Activated T-cell treated with anti-CD3 and anti-CD28 coated beads, Interleukin-2, amount 50 U/mL, for 72 hours (primary cell): ENCODE data around the gene NGEF. TPM values are rescaled to one million over a fixed set of nuclear protein-coding genes. Genes with fewer than 3 reads are reported as not detected.
"Not testable (repeated sequence)": the region's sequence is repeated elsewhere in the genome, so short reads cannot be mapped to it uniquely, and the experiment has no call there.

Experiments
- ATAC-seq, 2 donors: fragments of 150-1000 bp; cut with Tn5 transposase; replicated peaks in 1 of 2; 2 replicates each; pipeline ENCODE4 v1.10.0; 2021; ENCODE audit warnings: moderate library complexity in 2 of 2, mild to moderate bottlenecking in 1 of 2
- DNase-seq, 2 donors: peaks; one replicate each; pipeline ENCODE4 v3.0.0; 2021 to 2022; ENCODE audit warnings: mixed read lengths in 1 of 2
- H3K27ac Mint-ChIP-seq: one replicate; pipeline ENCODE4 v1.8.0; 2022; ENCODE audit warnings: mild to moderate bottlenecking, moderate library complexity, mixed read lengths
- H3K27me3 Mint-ChIP-seq: one replicate; pipeline ENCODE4 v1.8.0; 2022; ENCODE audit warnings: low read depth, mixed read lengths
- H3K36me3 Mint-ChIP-seq, 2 donors: one replicate each; pipeline ENCODE4 v1.8.0; 2022; ENCODE audit warnings: mixed read lengths in 2 of 2, mild to moderate bottlenecking in 1 of 2; ENCODE audit not compliant: insufficient read depth in 2 of 2
- H3K4me1 Mint-ChIP-seq: one replicate; pipeline ENCODE4 v1.8.0; 2022; ENCODE audit warnings: low read depth, mixed read lengths
- H3K4me3 Mint-ChIP-seq, 2 donors: one replicate each; pipeline ENCODE4 v1.8.0; 2022; ENCODE audit warnings: mild to moderate bottlenecking in 2 of 2, mixed read lengths in 2 of 2, moderate library complexity in 2 of 2
- H3K9me3 Mint-ChIP-seq, 2 donors: one replicate each; pipeline ENCODE4 v1.8.0; 2022; ENCODE audit warnings: mixed read lengths in 2 of 2
- total RNA-seq, 2 donors: library from RNA; stranded (reverse); gene quantifications; one replicate each; pipeline ENCODE4 v1.2.3, GENCODE V29; 2022

Gene NGEF
- total RNA-seq, 2 donors from 2014 or later, result 0.55 to 2.3 TPM

- not testable (repeated sequence) for ATAC-seq, H3K4me1 Mint-ChIP-seq, DNase-seq, H3K9me3 Mint-ChIP-seq, H3K36me3 Mint-ChIP-seq, H3K4me3 Mint-ChIP-seq, H3K27ac Mint-ChIP-seq
- peaks cover 30% of the 10 kb centered on the region for H3K27me3 Mint-ChIP-seq
Observed at GRCh38 chr2:232906867-232907717, 106.0 kb downstream of the NGEF start.

GRCh38 chr2:232903989-232904388 is 109.1 kb downstream of the NGEF start:
- no peak overlapping the region for H3K4me3 Mint-ChIP-seq
- peaks cover 4% of the 10 kb centered on the region for H3K27me3 Mint-ChIP-seq
- H3K4me1 Mint-ChIP-seq, result peaks cover 13% of the 10 kb centered on the region
- H3K27ac Mint-ChIP-seq, result no peak overlapping the region
- no peaks in the 10 kb centered on the region for H3K9me3 Mint-ChIP-seq
- ATAC-seq (no peak), DNase-seq (no peak)
- H3K36me3 Mint-ChIP-seq, result no peaks in the 10 kb centered on the region

DNA sequence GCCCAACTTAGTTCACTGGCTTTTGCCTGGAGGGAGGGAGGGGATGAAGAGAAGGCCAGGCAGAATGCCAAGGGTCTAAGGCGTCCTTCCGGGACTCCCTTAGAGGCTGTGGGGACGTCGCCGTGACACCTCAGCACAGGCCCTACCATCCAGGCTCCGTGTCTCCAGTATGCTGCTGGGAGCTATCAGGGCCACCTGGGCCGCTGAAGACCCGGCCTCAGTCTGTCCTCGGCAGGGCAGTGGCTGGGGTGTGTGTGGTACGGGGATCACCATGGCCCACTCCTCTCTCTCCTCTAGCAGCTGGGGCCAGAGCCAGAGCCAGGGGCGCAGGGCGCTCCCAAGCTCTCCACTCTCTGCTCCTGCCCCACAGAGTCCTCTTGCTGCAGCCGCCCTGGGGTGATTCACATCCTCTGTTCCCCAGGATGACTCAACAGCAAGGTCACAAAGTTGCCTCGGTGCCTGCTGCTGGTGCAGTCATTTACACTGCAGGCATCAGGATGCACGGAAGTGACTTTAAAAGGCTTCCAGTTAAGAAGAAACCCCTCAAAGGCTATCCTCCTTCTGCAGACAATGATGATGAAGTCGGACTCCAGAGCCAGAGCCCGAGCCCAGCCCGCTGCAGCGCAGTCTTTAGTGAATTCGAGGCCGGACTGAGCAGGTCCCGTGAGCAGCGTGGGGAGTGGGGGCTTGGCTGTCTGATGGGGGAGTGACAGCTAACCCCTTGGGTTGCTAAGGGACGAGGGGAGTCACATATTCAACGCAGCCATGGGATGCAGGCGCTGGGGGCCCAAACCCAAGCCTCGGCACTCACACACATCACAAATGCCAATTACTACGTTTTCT is 111.1 kb downstream of the NGEF start:
- Mint-ChIP-seq H3K27ac (no peak overlapping the region), H3K4me1 (peaks cover 13% of the 10 kb centered on the region), H3K9me3 (no peaks in the 10 kb centered on the region), H3K27me3 (no peaks in the 10 kb centered on the region), H3K36me3 (no peaks in the 10 kb centered on the region), H3K4me3 (peak overlapping the region; percentile 31 to 33)
- ATAC-seq (peak; percentile 87 to 89), DNase-seq (peak; percentile 64 to 72)

DNA sequence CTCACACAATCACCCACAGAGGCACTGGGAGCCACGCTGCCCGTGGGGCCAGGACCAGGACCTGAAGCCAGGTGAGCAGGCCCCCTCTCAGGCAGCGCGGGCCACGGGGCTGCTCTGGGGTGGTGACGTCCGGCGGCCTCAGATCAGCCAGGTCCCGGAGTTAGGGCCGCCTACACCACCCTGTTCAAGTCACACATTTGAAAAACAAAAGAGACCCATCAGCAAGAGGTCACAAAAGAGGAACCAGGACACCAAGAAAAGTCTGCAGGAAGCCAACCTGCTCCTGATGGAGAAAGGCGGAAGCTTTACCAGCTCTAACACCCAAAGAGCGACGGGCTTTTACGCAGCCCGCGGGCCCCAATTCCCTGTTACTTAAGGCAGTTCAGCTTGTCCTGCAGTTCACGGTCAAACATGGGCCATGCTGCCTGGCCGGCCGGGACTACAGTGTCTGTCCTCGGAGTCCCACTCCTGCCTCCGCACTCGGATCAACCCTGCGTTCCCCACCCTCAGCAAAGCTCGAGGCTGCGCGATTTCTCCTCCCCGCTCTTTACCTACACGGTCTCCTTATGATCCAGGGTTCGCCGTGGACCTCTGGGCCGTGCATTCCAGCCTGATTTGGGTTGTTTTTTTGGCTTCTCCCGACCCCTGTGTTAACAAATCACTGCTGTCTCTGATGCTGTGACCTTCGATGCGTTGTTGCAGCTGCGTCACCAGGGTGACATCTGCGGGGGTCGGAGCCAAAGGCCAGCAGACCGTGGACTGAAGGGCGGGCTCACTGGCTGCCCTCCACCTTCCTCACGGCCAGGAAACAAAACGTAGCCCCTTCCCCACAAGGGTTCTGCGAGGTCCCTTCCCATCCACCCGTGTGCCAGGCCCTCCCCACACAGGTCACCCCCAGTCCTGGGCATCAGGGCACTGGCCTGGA is 112.0 kb downstream of the NGEF start:
- no peak overlapping the region for H3K27ac Mint-ChIP-seq
- ATAC-seq (peak in 1 of 2 donors; percentile 1), DNase-seq (no peak)

GRCh38 chr2:232898592-232899543 is 114.2 kb downstream of the NGEF start:
- ATAC-seq, result no peak
- no peaks in the 10 kb centered on the region for H3K9me3 Mint-ChIP-seq
- no peak for DNase-seq

More for the DNA sequence above, 112.0 kb downstream of the NGEF start:
- Mint-ChIP-seq H3K4me1 (peaks cover 15% of the 10 kb centered on the region), H3K4me3 (peak overlapping the region in 1 of 2 donors; percentile 6), H3K36me3 (no peaks in the 10 kb centered on the region), H3K9me3 (no peaks in the 10 kb centered on the region), H3K27me3 (no peaks in the 10 kb centered on the region)

DNA sequence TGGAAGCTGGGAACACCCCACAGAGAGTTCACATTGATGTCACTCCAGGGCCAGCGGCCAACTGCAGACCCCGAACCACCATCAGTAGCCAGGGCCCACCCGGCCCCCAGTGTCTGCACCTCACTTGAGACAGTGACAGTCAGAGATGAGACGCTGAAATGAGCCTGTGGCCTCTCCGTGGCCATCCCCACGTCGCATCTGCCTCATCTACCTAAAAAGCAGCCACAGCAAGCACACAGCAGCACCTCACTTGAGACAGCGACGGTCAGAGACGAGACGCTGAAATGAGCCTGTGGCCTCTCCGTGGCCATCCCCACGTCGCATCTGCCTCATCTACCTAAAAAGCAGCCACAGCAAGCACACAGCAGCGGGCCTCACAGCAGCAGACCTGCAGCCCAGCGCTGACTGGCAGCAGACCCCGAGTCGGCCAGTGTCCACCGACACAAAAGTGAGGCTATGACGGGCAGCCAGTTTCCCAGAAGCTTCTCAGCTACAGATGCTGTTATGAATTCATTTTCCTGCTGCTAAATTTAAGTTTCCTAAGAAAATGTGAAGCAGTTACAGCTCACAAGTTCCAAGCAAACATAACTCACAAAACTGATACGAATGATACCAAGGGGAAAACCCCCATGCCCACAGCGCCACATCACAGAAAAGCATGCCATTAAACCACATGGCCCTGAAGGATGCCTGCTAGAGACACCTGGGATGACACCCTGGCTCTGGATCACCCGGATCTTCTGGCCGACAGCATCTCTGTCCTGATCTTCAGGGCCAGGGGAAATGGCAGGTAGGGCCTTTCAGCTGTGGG is 115.3 kb downstream of the NGEF start:
- peak; percentile 73 to 76 for ATAC-seq

More at GRCh38 chr2:232898592-232899543, 114.2 kb downstream of the NGEF start:
- Mint-ChIP-seq H3K27ac (no peak overlapping the region), H3K36me3 (no peaks in the 10 kb centered on the region), H3K4me1 (peaks cover 18% of the 10 kb centered on the region), H3K4me3 (no peak overlapping the region), H3K27me3 (no peaks in the 10 kb centered on the region)

DNA sequence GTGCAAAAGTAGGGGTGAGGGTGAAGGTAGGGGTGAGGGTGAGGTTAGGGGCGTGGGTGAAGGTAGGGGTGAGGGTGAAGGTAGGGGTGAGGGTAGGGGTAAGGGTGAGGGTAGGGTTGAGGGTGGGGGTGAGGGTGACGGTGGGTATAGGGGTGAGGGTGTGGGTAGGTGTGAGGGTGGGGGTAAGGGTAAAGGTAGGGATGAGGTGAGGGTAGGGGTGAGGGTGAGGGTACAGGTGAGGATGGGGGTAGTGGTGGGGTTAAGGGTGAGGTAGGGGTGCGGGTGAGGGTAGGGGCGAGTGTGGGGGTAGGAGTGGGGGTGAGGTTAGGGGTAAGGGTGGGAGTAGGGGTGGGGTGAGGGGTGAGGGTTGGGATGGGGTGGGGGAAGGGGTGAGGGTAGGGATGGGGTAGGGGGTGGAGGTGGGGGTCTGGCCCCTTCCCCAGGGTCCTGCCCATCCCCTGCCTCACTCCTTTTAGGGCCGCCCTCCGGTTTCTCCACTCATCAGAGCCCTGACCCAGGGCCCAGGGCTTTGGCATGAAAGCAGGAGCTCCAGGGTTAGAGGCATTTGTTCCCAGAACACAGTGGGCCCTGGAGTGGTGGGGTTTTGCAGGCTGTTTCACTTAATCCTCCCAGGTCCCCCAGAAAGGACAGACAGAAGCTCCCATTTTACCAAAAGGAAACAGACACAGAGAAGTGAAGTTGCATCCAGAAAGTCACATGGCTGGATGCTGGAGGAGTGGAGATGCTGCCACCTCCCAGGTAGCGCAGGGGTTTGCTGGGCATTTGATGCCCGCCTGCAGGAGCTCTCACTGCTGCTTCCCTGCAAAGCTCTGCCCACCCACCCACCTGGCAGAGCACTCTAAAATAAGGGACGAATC is 116.1 kb downstream of the NGEF start:
- peak overlapping the region; percentile 15 for H3K27ac Mint-ChIP-seq

More for the DNA sequence above, 115.3 kb downstream of the NGEF start:
- Mint-ChIP-seq H3K9me3 (no peaks in the 10 kb centered on the region), H3K36me3 (no peaks in the 10 kb centered on the region), H3K27me3 (peaks cover 1% of the 10 kb centered on the region), H3K27ac (peak overlapping the region; percentile 54), H3K4me1 (peaks cover 18% of the 10 kb centered on the region), H3K4me3 (no peak overlapping the region)
- peak; percentile 56 to 62 for DNase-seq

GRCh38 chr2:232896111-232896510 is 116.9 kb downstream of the NGEF start:
- Mint-ChIP-seq H3K9me3 (no peaks in the 10 kb centered on the region), H3K27me3 (peaks cover 18% of the 10 kb centered on the region), H3K4me3 (peak overlapping the region; percentile 21 to 45), H3K27ac (no peak overlapping the region), H3K36me3 (no peaks in the 10 kb centered on the region), H3K4me1 (peaks cover 9% of the 10 kb centered on the region)
- DNase-seq, result no peak
- no peak for ATAC-seq

More for the DNA sequence above, 116.1 kb downstream of the NGEF start:
- H3K27me3 Mint-ChIP-seq, result peaks cover 10% of the 10 kb centered on the region
- no peaks in the 10 kb centered on the region for H3K36me3 Mint-ChIP-seq
- H3K4me3 Mint-ChIP-seq, result no peak overlapping the region
- no peak for ATAC-seq
- H3K4me1 Mint-ChIP-seq, result peaks cover 15% of the 10 kb centered on the region
- no peaks in the 10 kb centered on the region for H3K9me3 Mint-ChIP-seq
- no peak for DNase-seq

- ATAC-seq, result no peak
- H3K27ac Mint-ChIP-seq, result no peak overlapping the region
- no peaks in the 10 kb centered on the region for H3K36me3 Mint-ChIP-seq
- H3K9me3 Mint-ChIP-seq, result no peaks in the 10 kb centered on the region
- no peak for DNase-seq
- no peak overlapping the region for H3K4me3 Mint-ChIP-seq
- H3K27me3 Mint-ChIP-seq, result peaks cover 26% of the 10 kb centered on the region
- H3K4me1 Mint-ChIP-seq, result peaks cover 14% of the 10 kb centered on the region
Observed at GRCh38 chr2:232894746-232895145, 118.3 kb downstream of the NGEF start.

- Mint-ChIP-seq H3K4me3 (no peak overlapping the region), H3K27me3 (peaks cover 26% of the 10 kb centered on the region), H3K36me3 (no peaks in the 10 kb centered on the region), H3K9me3 (no peaks in the 10 kb centered on the region), H3K4me1 (peaks cover 14% of the 10 kb centered on the region), H3K27ac (no peak overlapping the region)
- ATAC-seq, result no peak
- DNase-seq, result no peak
Observed at GRCh38 chr2:232894251-232894650, 118.8 kb downstream of the NGEF start.
